HEK293T (cell line): ENCODE results near the gene COL5A1.

ENCODE experiments used
- FOXK2 ChIP-seq: fragments of 450-650 bp; IDR thresholded peaks from 2 replicates; pipeline ENCODE4 v1.6.1; 2016; ENCODE audit warnings: mild to moderate bottlenecking
- HDGF ChIP-seq: fragments of 450-650 bp; IDR thresholded peaks from 2 replicates; pipeline ENCODE4 v1.6.1; 2017; ENCODE audit warnings: antibody characterized with exemption, borderline replicate concordance

DNA sequence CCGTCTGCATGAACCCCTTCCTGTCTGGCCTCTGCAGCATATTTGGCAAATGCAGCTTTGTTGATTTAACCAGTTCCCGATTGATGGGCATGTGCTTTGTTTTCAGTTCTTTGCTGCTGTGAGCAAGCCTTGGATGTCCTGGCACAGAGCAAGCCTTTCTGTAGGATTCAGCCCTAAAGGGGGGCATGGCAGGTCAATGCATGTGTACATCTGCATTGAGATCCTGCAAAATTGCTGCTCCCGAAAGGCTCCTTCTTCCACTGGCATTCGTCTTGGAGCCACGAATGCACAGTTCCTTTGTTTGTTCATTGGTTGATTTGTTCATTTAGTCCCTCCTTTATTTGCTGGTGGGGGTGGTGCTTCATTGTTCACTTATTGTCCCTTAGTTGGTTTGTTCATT, 34.8 kb downstream of the COL5A1 start:
- TF ChIP-seq FOXK2 = no peak
- TF ChIP-seq HDGF = no peak
